Activated CD4-positive, alpha-beta memory T cell treated with anti-CD3 and anti-CD28 coated beads for 36 hours (primary cell): ENCODE results near the gene KANSL3. TPM values are rescaled to one million over a fixed set of nuclear protein-coding genes. Genes with fewer than 3 reads are reported as not detected.
A peak's percentile ranks its signal among the peaks of the same experiment; 100 is the strongest.

Experiments used
- CTCF ChIA-PET: fragments of 350-600 bp; sonication (Branson Sonifier 250); formaldehyde crosslinking; loops from one replicate; lab custom pipeline; 2021; ENCODE audit warnings: antibody characterized with exemption, inconsistent platforms; lab: Charles Lee
- POLR2A ChIA-PET: fragments of 350-600 bp; sonication (Branson Sonifier 250); formaldehyde crosslinking; loops from one replicate; lab custom pipeline; 2021; ENCODE audit warnings: antibody characterized with exemption; lab: Charles Lee
- DNase-seq: peaks from one replicate; pipeline ENCODE4 v3.0.0-alpha.2; 2020
- H3K27ac Mint-ChIP-seq: one replicate; pipeline ENCODE4 v1.8.0; 2021; ENCODE audit warnings: mixed read lengths
- H3K27me3 Mint-ChIP-seq: one replicate; pipeline ENCODE4 v1.8.0; 2021; ENCODE audit warnings: mixed read lengths
- H3K36me3 Mint-ChIP-seq: one replicate; pipeline ENCODE4 v1.8.0; 2021; ENCODE audit warnings: mixed read lengths
- H3K4me1 Mint-ChIP-seq: one replicate; pipeline ENCODE4 v1.8.0; 2021; ENCODE audit warnings: low read depth, mixed read lengths
- H3K4me3 Mint-ChIP-seq: one replicate; pipeline ENCODE4 v1.8.0; 2021; ENCODE audit warnings: mild to moderate bottlenecking, mixed read lengths
- H3K9me3 Mint-ChIP-seq: one replicate; pipeline ENCODE4 v1.8.0; 2021; ENCODE audit warnings: mixed read lengths
- intact Hi-C: fragments of 100-400 bp; cut with micrococcal nuclease; formaldehyde crosslinking; loops from one replicate; pipeline ENCODE4 v1.15.1; 2023
- total RNA-seq, 2 experiments: library from RNA; stranded (reverse); gene quantifications; one replicate each; pipeline ENCODE4 v1.2.3, GENCODE V29; 2021

The KANSL3 gene
- total RNA-seq, 2 experiments from 2014 or later = 33.7 to 39.4 TPM

- CTCF ChIA-PET = no interaction called here
- H3K9me3 Mint-ChIP-seq = no peaks in the 10 kb centered on the region
- no peak overlapping the region for H3K4me3 Mint-ChIP-seq
- peaks cover 20% of the 10 kb centered on the region for H3K36me3 Mint-ChIP-seq
- H3K4me1 Mint-ChIP-seq = peaks cover 12% of the 10 kb centered on the region
- POLR2A ChIA-PET = interaction anchor here (0.5 kb wide), 1 partner anchor 118 kb away, joined by 6 read pairs; no protein-coding TSS in a partner anchor
- no peak for DNase-seq
- H3K27ac Mint-ChIP-seq = no peak overlapping the region
- intact Hi-C loops = no loop called here
- no peaks in the 10 kb centered on the region for H3K27me3 Mint-ChIP-seq
Measured at GRCh38 chr2:96622544-96622943, 15.6 kb downstream of the KANSL3 start.

DNA sequence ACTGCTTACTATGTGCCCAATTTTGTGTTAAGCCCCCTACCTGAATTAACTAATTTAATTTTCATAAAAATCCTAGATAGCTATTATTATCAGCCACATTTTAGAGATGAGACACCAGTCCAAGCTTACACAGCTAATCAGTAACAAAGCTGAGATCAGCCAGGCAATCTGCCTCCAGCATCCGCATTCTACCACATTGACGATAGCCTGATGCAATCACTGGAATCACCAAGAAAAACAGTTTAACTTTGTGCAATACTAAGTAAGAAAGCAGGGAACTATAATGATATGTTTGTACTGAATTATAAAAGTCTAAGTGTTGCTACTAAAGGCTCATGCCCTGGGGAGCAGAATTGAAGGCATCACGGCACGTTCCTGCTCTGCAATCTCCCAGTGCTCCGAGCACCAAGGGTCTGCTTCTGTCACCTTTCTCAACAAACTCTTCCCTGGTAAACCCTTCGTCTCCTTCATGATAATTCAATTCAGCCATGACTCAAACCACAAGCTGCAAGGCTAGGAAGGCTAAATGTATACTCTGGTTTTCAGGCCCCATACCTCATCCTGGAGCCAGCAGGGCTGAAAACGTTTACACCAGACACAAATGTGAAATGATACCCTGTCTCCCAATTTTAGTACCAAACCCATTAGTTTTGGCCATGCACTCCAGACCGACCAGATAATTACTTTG, 19.4 kb downstream of the KANSL3 start:
- Mint-ChIP-seq H3K9me3 (no peaks in the 10 kb centered on the region), H3K27me3 (no peaks in the 10 kb centered on the region), H3K4me1 (peaks cover 17% of the 10 kb centered on the region), H3K4me3 (no peak overlapping the region), H3K27ac (peak overlapping the region; percentile 28), H3K36me3 (peaks cover 26% of the 10 kb centered on the region)
- DNase-seq = no peak
- intact Hi-C loops = no loop called here
- CTCF ChIA-PET = interaction anchor here (0.7 kb wide), 1 partner anchor 182 kb away, joined by 3 read pairs; no protein-coding TSS in a partner anchor
- POLR2A ChIA-PET = no interaction called here

GRCh38 chr2:96617012-96617411, 21.1 kb downstream of the KANSL3 start:
- Mint-ChIP-seq H3K27me3 (no peaks in the 10 kb centered on the region), H3K4me3 (no peak overlapping the region), H3K27ac (peak overlapping the region; percentile 88), H3K36me3 (peaks cover 30% of the 10 kb centered on the region), H3K9me3 (no peaks in the 10 kb centered on the region), H3K4me1 (peaks cover 17% of the 10 kb centered on the region)
- POLR2A ChIA-PET = interaction anchor here (0.8 kb wide), 1 partner anchor 15 kb away, joined by 3 read pairs; no protein-coding TSS in a partner anchor
- intact Hi-C loops = loop anchor here (1.0 kb wide), 1 partner anchor 23 kb away; no protein-coding TSS in a partner anchor
- no peak for DNase-seq
- CTCF ChIA-PET = interaction anchor here (0.7 kb wide), 2 partner anchors 210 to 249 kb away, joined by 3 read pairs; no protein-coding TSS in a partner anchor

DNA sequence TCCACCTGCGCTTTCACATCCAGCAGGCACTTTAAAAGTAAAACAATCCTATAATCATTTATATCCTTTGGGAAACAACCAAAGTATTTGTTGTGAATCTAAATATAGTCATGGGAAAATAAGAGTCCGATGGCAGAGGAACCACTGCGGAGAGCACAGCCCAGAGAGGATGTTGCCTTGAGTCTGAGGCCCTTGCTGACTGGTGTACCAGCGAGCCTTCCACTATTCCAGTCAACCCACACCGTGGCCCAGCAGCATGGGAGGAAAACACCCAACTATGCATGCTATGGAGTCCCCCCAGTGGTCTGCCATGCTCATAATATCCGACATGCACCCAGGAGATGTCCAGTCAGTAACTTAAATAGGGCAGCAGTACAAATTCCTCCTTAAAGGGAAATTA, 21.6 kb downstream of the KANSL3 start:
- Mint-ChIP-seq H3K4me3 (no peak overlapping the region), H3K27me3 (no peaks in the 10 kb centered on the region), H3K9me3 (no peaks in the 10 kb centered on the region), H3K27ac (peak overlapping the region; percentile 88), H3K4me1 (peaks cover 17% of the 10 kb centered on the region), H3K36me3 (peaks cover 31% of the 10 kb centered on the region)
- ChIA-PET CTCF (interaction anchor here (0.7 to 1.1 kb wide), 2 partner anchors 209 to 250 kb away, joined by 3 read pairs; no protein-coding TSS in a partner anchor), POLR2A (no interaction called here)
- DNase-seq = no peak
- intact Hi-C loops = no loop called here

GRCh38 chr2:96616128-96616527, 22.0 kb downstream of the KANSL3 start:
- intact Hi-C loops = no loop called here
- POLR2A ChIA-PET = no interaction called here

DNA sequence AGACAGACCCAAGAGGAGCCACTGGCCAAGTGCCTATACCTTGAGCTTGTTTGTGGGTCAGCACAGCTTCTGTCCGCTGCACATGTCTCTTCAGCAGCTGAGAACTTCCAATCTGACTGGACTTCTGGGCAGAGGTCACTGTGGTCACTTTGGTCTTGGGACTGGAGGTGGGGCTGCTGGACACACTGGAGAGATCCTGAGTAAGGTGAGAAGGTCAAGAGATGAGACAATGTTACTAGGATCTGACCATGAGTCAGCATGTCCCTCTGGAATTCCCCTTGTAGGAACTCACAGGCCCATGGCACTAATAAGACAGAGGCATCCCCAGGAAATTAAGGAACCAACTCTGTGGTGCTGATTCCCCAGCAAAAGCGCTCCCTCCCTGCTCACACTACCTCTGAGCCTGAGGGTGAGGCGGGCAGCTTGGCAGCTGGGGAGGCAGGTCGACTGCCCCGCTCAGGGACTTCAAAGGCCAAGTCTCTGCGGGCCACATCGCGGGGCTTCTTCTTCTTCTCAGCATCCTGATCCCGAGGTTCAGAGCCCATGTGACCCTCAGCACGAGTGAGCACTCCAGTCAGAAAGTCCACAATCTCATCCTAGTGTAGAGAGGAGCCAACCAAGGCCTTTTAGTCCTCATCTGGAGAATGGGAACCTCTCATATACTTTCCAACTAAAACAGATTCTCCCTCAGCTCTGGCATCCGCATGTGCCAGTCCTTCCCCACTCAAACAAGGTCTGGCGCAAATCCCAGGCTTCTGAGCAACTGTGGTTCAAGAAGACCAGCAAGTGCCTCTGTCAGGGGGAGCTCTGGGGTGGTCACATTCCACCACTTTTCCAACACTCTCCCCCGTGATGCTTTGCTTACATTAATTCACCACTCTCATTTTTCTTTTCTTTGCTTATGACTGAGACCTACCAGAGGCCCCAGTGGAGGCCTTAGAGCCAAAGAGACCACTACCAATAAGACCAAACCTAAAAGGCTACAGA, 29.4 kb downstream of the KANSL3 start:
- ChIA-PET POLR2A (no interaction called here), CTCF (interaction anchor here (0.6 kb wide), 1 partner anchor 1082 kb away, joined by 3 read pairs; no protein-coding TSS in a partner anchor)
- Mint-ChIP-seq H3K4me3 (no peak overlapping the region), H3K27ac (peak overlapping the region; percentile 64), H3K9me3 (no peaks in the 10 kb centered on the region), H3K36me3 (peaks cover 62% of the 10 kb centered on the region), H3K4me1 (no peaks in the 10 kb centered on the region), H3K27me3 (no peaks in the 10 kb centered on the region)
- intact Hi-C loops = no loop called here
- DNase-seq = no peak

More at GRCh38 chr2:96616128-96616527, 22.0 kb downstream of the KANSL3 start:
- Mint-ChIP-seq H3K27me3 (no peaks in the 10 kb centered on the region), H3K9me3 (no peaks in the 10 kb centered on the region), H3K4me3 (no peak overlapping the region), H3K36me3 (peaks cover 36% of the 10 kb centered on the region), H3K4me1 (peaks cover 17% of the 10 kb centered on the region), H3K27ac (peak overlapping the region; percentile 88)
- no peak for DNase-seq
- CTCF ChIA-PET = interaction anchor here (0.7 to 1.1 kb wide), 2 partner anchors 209 to 250 kb away, joined by 3 read pairs; no protein-coding TSS in a partner anchor

GRCh38 chr2:96604104-96604503, 34.0 kb downstream of the KANSL3 start:
- Mint-ChIP-seq H3K4me1 (peaks cover 16% of the 10 kb centered on the region), H3K27me3 (no peaks in the 10 kb centered on the region), H3K36me3 (peaks cover 54% of the 10 kb centered on the region), H3K9me3 (no peaks in the 10 kb centered on the region), H3K4me3 (no peak overlapping the region), H3K27ac (no peak overlapping the region)
- no peak for DNase-seq
- POLR2A ChIA-PET = interaction anchor here (1.3 kb wide), 1 partner anchor 47 kb away, joined by 4 read pairs; no protein-coding TSS in a partner anchor
- CTCF ChIA-PET = interaction anchor here (1.4 kb wide), 1 partner anchor 158 kb away, joined by 3 read pairs; no protein-coding TSS in a partner anchor
- intact Hi-C loops = no loop called here

GRCh38 chr2:96602330-96602823, 35.7 kb downstream of the KANSL3 start:
- Mint-ChIP-seq H3K27me3 (no peaks in the 10 kb centered on the region), H3K36me3 (peaks cover 45% of the 10 kb centered on the region), H3K27ac (peak overlapping the region; percentile 58), H3K4me3 (no peak overlapping the region), H3K4me1 (peaks cover 16% of the 10 kb centered on the region), H3K9me3 (no peaks in the 10 kb centered on the region)
- intact Hi-C loops = no loop called here
- ChIA-PET POLR2A (interaction anchor here (0.9 kb wide), 1 partner anchor 15 kb away, joined by 3 read pairs; no protein-coding TSS in a partner anchor), CTCF (interaction anchor here (0.6 to 1.7 kb wide), 2 partner anchors 158 to 204 kb away, joined by 3 to 4 read pairs; partner anchors contain the start of gene CNNM4)
- peak; percentile 29 for DNase-seq

- Mint-ChIP-seq H3K27me3 (no peaks in the 10 kb centered on the region), H3K4me3 (no peak overlapping the region), H3K9me3 (no peaks in the 10 kb centered on the region), H3K27ac (peak overlapping the region; percentile 85), H3K36me3 (peaks cover 44% of the 10 kb centered on the region), H3K4me1 (peaks cover 20% of the 10 kb centered on the region)
- POLR2A ChIA-PET = interaction anchor here (0.9 kb wide), 1 partner anchor 16 kb away, joined by 3 read pairs; no protein-coding TSS in a partner anchor
- CTCF ChIA-PET = interaction anchor here (0.6 to 1.7 kb wide), 2 partner anchors 159 to 204 kb away, joined by 3 to 4 read pairs; partner anchors contain the start of gene CNNM4
- DNase-seq = peak; percentile 64
- intact Hi-C loops = no loop called here
Measured at GRCh38 chr2:96601382-96602292, 36.5 kb downstream of the KANSL3 start.

DNA sequence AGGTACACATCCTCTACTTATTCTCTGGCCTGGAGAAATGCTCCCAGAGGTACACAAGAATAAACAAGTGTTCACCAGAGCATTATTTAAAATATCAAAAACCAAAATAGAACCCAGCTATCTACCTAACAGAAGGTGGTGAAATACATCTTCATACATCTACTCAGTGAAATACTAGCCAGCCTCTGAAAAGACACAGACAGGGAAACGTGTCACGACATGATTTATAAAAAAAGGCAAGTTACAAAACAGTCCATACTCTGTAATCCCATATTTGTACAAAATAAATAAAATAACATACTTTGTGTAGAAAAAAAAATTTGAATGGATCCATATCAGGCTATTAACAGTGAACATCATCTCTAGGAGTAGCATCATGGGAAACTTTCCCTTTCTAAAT, 38.2 kb downstream of the KANSL3 start:
- Mint-ChIP-seq H3K27me3 (no peaks in the 10 kb centered on the region), H3K27ac (peak overlapping the region; percentile 49), H3K4me3 (no peak overlapping the region), H3K4me1 (peaks cover 30% of the 10 kb centered on the region), H3K36me3 (peaks cover 45% of the 10 kb centered on the region), H3K9me3 (no peaks in the 10 kb centered on the region)
- ChIA-PET CTCF (no interaction called here), POLR2A (no interaction called here)
- intact Hi-C loops = no loop called here
- no peak for DNase-seq
